RKO (cell line): ENCODE results near the gene KCNA2.
A peak's percentile ranks its signal among the peaks of the same experiment; 100 is the strongest.

Source experiments
- DNase-seq: peaks from one replicate; pipeline ENCODE4 v3.0.0-alpha.2; 2016; ENCODE audit warnings: low spot score

The KCNA2 gene

DNA sequence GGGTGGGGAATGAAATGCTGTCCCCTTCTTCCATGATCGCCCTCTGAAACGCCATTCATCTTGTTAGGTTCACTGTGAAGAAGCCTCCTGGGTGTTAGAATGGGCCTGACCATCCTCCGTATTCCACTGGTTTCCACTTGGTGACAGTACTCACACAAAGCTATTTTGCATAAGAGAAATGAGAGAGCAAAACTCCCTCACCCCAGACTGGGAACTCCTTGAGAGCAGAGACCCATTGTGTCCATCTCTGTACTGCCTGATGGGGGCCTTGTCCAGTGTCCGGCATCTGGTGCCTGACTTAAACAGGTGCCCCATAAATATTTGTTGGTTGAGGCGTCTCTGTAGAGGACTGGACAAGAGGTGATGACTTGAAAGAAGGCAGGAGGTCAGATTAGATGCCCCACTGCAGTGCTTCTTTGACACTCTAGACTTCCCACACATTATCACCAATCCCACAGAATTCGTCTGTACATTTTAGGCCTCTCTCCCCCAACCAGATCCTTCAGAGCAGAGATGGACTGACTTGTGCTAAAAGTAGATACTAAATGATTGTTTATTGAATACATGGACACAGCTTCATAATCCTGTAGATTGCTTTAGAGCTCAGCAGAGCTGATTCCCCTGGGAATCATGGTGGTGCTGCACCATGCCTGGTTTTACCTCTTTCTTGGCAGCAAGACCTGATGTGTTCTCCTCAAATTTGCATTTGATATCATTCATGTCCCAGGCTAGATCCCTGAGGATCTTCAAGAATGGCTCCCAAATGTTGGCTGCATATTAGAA is 22.4 kb upstream of the KCNA2 start:
- DNase-seq: no peak

DNA sequence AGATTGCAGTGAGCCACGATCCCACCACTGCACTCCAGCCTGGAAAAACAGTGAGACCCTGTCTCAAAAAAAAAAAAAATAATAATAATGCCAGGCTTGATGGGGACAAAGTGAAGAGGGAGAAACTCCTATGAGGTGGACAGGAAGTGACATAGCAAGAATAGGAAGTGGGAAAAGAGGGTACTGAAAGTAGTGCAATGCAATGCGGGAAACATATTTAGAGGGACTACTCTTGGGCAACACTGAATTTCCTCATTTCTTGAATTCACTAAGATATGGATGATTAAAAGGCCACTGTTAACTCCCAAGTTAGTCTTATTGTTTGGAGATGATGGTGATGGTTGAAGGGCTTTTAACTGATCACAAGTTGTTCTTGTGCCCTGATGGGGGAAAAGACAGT is 21.6 kb upstream of the KCNA2 start:
- DNase-seq: no peak

DNA sequence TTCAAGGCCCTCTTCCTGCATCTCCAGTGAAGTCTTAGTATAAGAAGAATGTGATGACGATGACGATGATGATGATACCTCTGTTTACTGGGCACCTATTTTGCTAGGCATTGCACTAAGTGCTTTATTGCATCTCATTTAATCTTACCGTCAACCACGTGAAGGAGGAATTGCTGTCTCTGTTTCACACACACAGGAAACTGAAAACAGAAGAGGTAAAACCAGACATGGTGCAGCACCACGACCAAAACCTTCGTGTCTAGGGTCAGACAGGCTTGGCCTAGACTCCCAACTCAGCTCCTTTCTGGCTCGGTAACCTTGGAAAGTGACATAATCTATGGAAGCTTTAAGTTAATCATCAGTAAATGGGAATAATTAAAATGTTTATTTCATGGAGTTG is 20.7 kb upstream of the KCNA2 start:
- DNase-seq: no peak

DNA sequence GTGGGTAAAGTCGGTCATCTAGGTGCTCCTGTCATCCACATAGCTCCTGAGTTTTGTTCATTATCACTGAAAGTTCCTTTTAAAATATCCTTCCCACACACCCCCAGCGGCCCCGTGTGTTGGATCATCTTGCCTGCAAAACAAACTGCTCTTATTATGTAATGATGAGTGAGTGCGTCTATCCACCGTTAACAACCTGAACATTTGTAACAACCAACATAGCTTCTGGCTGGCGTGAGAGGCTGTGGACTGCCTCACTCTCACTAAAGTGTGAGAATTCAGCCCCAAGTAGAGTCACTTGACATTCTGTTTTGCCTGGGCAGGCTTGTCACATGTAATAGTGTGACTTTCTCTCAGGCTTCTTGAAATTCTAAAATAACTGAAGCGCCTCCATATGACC is 14.5 kb upstream of the KCNA2 start:
- no peak for DNase-seq

DNA sequence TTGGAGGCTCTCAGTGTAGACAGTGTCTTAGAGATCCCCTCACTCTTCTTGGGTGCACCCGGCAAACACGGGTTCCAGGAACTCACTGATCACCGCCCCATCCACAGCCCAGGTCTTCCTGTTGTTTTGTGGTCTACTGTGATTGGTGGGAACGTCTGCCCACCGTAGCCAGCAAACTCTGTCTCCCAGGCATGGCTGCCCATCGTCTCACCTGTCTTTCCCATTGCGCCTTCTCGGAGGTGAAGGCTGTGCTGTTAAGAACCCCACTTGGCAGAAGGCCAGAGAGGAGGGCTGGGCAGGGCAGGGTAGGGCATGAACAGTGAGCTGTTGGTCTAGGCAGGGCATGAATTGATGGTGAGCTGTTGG is 14.1 kb upstream of the KCNA2 start:
- DNase-seq: no peak

DNA sequence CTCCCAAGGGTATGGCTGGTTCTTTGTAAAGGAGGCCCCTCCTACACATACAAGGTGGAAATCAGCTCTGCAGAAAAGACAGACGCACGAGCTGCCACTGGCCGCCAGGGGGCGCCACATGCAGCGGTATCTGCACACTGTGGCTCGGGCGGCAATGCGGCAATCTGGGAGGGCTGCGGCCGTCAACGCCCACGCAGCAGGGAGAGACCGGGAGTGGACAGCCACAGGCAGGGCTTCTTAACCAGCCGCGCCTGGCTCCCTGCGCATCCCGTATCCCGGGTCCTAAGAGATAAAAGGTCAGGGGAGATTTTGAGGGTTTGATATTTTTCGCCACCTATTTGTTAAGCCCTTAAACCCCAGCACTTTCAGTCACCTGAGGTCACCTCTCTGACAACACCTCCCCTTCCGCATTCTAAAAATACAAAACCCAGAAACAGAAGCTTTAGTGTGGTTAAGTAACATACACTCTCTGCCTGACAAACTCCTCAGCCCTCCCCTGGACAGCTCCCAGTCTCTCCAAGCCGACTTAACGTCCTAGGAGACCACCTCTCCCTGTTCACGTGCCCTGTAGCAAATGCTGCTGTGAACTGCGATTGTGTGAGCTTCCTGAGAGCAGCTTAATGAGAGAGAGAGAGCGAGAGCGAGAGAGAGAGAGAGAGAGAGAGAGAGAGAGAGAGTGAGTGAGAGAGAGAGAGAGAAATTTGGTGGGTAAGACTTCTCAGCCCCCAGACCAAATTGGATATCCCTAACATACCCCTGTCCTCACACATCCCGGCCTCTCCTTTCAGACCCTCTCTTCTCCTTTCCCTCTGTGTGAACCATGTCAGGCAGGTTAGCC is 13.5 kb upstream of the KCNA2 start:
- DNase-seq: peak; percentile 80

DNA sequence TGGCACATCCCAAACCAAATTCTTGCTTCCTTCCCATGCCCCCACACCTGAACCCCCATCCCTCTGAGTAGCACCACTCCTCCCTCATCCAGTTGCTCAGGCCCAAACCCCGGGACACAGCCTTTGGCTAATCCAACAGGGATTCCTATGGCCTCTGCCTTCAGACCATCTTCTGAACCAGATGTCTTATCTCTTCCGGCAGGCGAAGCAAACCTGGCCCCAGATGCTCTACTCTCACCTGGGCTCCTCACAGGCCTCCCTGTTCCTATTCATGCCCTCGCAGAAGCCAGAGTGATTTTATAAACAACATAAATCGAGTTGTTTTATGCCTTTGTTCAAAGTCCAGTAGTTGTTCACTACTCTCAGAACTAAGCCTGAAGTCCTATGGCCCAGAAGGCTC is 12.5 kb upstream of the KCNA2 start:
- DNase-seq: no peak

DNA sequence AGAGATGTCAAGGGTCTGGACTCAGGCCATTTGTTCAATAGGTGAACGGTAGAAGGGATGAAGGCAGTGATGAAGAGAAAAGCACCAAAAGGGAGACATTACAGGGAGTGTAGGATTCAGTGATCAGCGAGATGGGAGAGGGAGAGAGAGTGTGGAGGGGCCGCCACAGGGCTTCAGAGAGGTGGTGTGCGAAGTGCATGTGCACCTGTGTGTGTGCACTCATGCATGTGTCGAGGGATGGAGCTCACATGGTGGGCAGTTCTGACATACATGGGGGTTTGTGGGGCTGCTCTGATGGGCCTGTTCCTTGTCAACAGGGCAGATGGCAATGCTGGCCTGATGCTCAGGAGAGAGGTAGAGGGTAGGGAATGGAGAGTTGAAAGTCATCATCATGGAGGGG is 11.4 kb upstream of the KCNA2 start:
- DNase-seq: no peak

DNA sequence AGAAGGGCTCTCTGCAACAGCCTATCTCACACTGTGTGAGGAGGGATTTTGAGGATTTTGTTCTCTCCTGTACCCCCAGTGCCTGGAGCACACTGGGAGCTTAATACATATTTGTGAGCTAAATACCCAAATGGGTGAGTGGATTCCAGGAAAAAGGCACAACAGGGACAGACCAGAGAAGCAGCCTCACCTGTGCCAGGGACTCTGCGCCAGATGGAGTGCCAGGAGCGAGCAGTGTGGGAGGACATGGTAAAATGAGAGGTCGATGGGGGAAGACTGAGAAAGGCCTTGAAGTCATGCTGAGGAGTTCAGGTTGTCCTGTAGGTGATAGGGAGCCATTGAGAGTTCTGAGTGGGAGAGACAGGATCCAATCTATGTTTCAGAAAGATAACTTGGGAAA is 11.0 kb upstream of the KCNA2 start:
- DNase-seq: no peak

DNA sequence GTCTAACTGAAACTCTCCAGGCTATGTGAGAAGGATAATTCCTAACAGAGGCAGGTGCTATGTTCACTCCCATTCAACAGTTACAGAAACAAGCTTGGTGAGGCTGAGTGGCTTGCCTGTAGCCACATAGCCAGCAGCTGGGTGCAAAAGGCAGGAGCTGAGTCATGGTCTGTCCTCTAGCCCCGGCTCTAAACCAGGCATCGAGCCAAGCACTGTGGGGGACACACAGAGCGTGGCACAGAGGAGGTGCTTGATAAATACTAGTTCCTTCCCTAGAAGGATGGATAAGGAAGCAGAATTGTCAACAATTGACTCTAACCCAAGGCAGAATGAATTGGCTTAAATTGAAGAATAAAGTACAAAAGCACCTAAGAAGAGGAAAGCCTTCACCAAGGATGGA is 10.4 kb upstream of the KCNA2 start:
- DNase-seq: no peak

DNA sequence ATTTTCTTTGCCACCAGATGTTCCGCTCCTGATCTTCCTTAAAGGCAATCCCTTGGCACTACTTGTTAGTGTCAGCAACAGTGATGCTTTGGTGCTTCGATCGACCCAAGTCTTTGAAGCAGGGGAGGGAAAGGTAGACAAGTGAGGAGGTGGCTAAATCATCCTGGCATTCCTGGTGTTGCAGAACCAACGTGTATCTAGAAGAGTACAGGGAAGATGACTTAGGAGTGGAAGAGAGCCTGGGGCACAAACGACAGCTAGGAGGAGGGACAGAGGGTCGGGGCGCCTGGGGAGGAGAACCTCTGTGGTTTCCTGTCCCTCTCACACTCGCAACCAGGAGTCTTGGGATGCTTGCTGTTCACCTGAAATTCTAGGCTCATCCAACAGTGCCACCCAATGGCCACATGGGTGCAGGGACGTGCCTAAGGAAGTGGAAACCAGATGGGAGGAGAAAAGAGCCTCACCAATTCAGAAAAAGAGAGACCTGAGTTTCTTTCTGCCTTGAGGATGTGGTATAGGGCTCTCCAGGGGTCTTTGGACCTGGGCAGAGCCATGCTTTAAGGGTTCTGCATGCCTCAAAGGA is 9.5 kb upstream of the KCNA2 start:
- peak; percentile 66 for DNase-seq

DNA sequence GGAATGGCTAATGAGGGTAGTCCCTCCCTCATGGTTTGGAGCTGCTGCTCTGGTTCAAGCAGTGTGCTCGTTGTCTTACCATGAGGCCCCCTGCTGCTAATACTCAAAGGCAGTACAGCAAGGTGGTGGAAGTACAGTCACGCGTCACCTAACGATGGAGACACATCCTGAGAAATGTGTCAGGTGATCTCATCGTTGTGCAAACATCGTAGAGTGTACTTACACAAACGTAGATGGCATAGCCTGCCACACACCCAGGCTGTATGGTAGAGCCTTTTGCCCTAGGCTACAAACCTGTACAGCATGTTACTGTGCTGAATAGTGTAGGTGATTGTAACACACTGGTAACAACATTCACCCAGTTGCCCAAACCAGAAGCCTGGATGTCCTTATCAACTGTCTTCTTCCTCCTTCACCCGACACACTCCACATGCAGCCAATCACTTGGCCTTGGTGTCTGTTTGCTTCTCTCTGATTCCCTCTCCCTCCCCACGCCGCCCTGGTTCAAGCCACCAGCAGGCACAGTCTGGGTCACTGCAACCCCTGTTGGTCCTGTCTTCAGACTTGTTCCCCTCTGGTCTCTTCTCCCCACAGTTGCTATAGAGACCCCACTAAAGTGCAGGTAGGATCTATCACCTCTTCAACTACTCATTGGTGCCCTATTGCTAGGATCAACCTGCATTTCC is 6.0 kb upstream of the KCNA2 start:
- DNase-seq: no peak

DNA sequence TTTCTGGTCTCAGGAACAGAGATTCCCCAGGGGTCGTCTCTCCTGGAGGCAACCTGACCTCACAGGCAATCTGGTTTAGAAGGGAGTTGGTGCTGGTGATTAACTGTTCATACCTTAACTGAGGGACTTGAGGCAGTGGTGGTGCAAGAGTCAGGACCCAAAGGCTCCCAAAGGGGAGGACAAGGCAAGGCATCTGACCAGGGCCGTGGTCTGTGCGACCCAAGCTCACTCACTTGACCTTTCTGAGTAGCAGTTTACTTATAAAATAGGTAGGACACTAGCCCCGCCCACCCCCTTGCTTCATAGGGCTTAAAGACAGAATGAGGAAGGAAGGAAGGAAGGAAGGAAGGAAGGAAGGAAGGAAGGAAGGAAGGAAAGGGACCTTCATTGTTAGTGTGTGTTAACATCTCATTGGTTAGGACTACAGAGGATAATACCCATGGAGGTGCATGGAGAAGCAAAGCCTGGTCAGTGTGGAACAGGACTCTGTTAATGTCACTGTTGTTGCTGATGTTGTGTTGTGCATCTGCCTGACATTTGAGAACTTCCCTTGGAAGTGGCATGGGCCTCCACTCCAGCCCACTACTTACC is 4.6 kb upstream of the KCNA2 start:
- DNase-seq: no peak

DNA sequence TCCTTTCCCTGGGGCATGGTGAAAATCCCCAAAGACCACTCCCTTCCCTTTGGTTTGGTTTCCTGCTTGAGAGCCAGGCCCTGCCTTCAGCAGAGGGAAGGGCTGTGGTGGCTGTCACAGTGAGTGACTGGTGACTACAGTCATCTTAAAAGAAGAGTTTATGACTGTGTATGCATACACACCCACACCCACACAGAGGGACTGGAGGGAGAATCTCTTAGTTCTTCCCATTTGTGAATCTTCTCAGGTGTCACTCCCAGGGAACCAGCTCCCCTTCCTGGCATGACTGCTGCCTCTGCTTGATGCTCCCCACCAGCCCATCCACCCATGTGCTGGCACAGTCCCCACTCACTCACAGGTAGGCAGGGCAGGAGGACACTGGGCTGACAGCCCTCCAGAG is 3.9 kb upstream of the KCNA2 start:
- DNase-seq: no peak

DNA sequence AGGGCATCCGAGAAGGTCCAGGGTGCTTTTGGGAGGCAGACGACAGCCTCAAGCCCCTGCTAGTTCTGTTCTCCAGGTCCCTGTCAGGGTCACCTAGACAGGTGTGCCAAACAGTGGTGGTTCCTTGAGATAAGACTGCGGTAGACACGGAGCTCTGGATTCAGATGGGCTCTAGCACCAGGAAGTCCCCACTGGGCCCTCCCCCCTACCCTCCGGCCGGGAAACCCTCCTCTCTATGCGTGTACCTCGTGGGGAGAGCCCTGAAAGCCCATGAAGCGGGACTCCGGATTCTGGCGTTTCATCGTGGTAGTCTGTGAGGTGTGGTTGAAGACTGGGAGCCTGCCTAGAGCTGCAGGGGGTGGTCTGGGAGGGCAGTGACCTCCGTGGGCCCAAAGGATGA is 2.1 kb upstream of the KCNA2 start:
- DNase-seq: no peak

DNA sequence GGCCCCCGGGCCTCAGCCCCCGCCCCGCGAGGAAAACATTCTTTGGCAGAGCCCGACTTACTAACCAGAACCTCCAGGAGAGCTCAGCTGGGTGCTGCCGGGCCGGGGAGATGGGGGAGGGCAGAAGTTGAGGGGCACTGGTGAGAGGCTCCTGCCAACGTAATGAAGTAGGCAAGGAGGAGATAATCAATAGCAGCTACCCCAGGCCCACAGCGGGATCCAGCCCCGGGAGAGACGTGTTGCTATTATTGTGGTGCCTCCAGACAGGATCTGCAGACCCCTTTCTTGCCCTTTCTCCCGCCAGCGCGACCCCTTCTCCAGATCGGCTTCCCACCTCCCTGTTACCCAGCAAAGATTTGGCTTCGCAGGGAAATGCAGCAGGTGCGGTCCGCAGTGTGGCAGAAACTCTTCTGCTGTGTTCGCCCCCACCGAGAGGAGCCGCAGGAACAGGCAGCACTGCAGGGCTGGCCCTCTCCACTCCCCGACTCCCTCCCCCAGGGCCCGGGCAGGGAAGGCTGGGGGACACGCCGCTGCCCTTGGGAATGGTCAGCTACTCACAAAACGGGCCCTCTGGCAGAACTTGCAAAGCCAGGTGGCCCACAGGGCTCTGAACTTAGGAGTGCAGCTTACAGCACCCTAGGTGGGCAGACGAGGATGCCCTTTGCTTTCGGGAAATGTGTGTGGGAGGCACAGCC is 1.5 kb upstream of the KCNA2 start:
- DNase-seq: no peak

DNA sequence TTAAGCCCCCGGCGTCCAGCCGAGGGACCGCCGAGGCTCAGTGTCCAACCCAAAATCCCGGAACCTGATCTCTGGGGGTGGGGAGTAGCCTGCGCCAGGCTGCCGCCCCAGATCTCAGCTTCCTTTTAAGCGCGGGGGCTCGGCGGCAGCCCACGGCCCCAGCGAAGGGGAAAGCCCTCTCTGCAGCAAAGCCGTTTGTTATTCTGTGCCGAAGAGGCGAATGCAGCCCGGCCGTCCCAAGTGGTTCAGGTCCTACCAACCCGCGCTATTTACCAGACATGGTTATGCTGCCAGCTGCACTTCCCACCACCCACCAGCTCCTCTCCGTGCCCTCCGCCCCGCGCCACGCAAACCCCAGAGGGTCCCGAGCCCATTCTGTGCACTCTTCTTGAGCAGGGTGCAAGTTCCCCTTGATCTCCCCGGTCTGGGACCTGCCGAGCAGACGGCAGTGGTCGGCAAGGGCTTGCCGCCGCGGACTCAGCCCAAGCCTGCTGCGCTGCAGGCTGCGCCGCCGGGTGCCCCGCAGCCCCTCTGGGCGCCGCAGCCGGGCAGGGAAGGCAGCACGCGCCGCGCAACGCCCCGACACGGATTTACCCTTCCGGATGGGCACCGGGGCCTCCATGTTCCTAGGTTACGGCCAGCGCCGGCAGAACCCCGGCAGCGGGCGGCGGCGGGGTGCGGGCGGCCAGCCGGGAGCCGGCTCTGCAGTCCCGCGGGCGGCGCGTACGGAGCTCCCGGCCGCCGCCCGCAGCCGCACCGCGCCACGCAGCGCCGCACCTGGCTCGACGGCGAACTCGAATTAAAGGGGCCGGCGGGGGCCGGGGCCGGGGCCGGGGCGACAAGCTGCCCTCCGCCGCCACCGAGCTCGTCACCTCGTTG is 738 bp upstream of the KCNA2 start:
- no peak for DNase-seq

DNA sequence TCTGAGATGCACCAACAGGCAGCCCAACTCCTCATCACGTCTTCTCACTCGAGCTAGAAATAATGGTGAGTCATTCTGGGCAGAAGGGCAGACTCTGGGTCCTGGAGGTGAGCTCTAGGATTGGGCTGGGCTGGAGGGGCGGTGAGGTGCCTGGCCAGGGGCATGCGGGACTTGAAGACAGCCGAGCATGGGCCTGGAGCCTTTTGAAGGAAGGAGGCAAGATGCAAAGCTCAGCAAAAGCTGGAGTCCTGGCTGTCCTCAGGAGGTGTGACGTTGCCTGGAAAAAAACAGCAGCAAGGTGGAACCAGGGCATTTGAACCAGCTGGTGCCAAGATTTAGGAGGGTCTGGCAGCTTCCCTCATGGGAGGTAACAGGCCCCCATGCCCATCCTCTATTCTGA is 712 bp downstream of the KCNA2 start:
- DNase-seq: no peak

DNA sequence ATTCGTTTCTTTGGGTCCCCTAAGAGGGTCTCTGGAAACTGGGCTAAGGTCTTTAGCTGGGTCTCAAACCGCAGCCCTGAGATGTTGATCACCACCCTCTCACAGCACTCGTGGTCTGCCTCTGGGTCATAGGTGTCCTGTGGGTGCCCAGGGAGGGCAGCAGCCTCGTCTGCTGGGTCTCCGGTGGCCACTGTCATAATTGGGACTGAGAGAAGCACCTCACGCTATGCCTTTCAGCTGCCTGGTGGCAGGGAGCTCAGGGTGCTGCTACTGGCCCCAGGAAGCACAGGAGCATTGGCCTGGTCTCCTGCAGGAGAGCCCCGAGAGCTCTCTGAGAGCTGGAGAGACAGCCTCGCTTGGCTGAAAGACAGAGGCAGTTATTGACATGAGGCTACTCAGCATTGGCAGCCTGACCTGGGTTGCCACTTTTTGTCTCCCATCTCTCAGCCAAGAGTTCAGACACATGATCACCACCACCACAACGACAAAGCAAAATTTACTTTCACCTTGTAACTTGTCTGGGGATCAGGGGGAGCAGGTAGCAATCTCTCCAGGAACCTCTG is 1.5 kb downstream of the KCNA2 start:
- DNase-seq: no peak

DNA sequence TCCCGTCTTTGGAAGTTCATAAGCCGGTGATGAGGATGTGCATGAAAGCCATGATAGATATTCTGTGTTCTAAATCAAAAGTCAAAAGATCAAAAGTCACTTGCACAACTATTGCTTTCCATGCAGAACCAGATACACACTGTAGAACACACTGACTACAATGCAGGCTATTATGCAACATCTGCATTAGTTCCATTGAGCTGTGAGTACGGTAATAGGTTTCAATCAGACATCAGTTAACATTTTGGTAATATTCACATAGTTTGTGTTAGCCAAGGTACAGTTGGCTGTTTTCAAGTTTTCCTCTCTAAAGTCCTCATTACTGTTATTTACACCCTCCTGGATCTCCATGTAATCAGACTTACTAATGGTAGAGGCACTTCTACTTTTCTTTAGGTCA is 3.1 kb downstream of the KCNA2 start:
- DNase-seq: no peak
